Body of pancreas (tissue), 4 donors: Measurements from ENCODE around the gene PEX5. TPM values are rescaled to one million over a fixed set of nuclear protein-coding genes. Genes with fewer than 3 reads are reported as not detected.

ENCODE experiments used
- ATAC-seq: fragments of 150-250 bp; one replicate; pipeline ENCODE4 v1.9.1; 2016
- DNase-seq, 4 donors: peaks; one replicate each; pipeline ENCODE4 v3.0.0-alpha.2; 2019
- H3K27ac ChIP-seq, 4 donors: fragments of 200-600 bp; sonication (generic); 1 replicate in 3 of 4; 2 replicates in 1 of 4; pipeline versions ENCODE4 v1.5.1 to v1.6.1; 2016 to 2019; ENCODE audit warnings: mild to moderate bottlenecking in 1 of 4, mixed read lengths in 1 of 4, moderate library complexity in 1 of 4
- H3K27me3 ChIP-seq, 2 donors: fragments of 200-600 bp; sonication (generic); one replicate each; pipeline ENCODE4 v1.6.0; 2016; ENCODE audit warnings: mild to moderate bottlenecking in 1 of 2
- H3K36me3 ChIP-seq, 2 donors: fragments of 200-600 bp; sonication (generic); replicated peaks in 1 of 2; 2 replicates each; pipeline ENCODE4 v1.5.1; 2016; ENCODE audit warnings: low read depth in 2 of 2; ENCODE audit not compliant: insufficient read depth in 1 of 2
- H3K4me1 ChIP-seq: fragments of 200-600 bp; sonication (generic); one replicate; pipeline ENCODE4 v1.6.0; 2016
- H3K4me3 ChIP-seq, 2 donors: fragments of 200-600 bp; sonication (generic); 1 replicate in 1 of 2; 2 replicates in 1 of 2; pipeline ENCODE4 v1.5.1; 2016 to 2019
- H3K9me3 ChIP-seq, 3 donors: fragments of 200-600 bp; sonication (generic); 1 replicate in 2 of 3; 2 replicates in 1 of 3; pipeline ENCODE4 v1.5.1; 2016
- CTCF ChIP-seq, 7 experiments: fragments of 450-650 bp in 4 of 7; fragments of 200-600 bp in 3 of 7; sonication (generic) in 3 of 7; IDR thresholded peaks; one replicate each; pipeline ENCODE4 v1.5.1; 2016 to 2019; ENCODE audit warnings: antibody characterized with exemption in 7 of 7
- POLR2A ChIP-seq, 3 donors: fragments of 450-650 bp; IDR thresholded peaks; one replicate each; pipeline ENCODE4 v1.6.1; 2016; ENCODE audit warnings: antibody characterized with exemption in 3 of 3, mild to moderate bottlenecking in 2 of 3
- WGBS, 2 donors: methylation state at CpG; one replicate each; pipeline ENCODE4 v1.1.5; 2017; 5-methylcytosine and 5-hydroxymethylcytosine counted together
- intact Hi-C: fragments of 100-400 bp; cut with DNase I; formaldehyde crosslinking; loops from one replicate; pipeline ENCODE4 v1.15.1; 2023
- total RNA-seq, 2 donors: library from RNA; depleted of rRNA; stranded (reverse); fragments of >200 nt; gene quantifications; one replicate each; pipeline ENCODE4 v1.1.0, GENCODE V29; 2016

Gene PEX5
- total RNA-seq, 2 donors from 2014 or later: 33.5 to 67.9 TPM

- 87 to 91% methylated on average over 12 of the region's 12 CpGs for WGBS, 2 donors
- H3K36me3 ChIP-seq: peaks cover 0 to 2% of the 10 kb centered on the region in 2 donors
- no peak for DNase-seq
- ATAC-seq: no peak
- H3K9me3 ChIP-seq: no peaks in the 10 kb centered on the region
- H3K4me3 ChIP-seq: no peak overlapping the region
- H3K27me3 ChIP-seq: no peaks in the 10 kb centered on the region
- TF ChIP-seq CTCF (IDR thresholded peaks at IDR 0.05) (no peak), POLR2A (IDR thresholded peaks at IDR 0.05) (no peak)
- no peak overlapping the region for H3K27ac ChIP-seq
- intact Hi-C loops: no loop called here
- H3K4me1 ChIP-seq: no peaks in the 10 kb centered on the region
Measured at GRCh38 chr12:7150356-7150755, 39.1 kb upstream of the PEX5 start.

GRCh38 chr12:7150841-7151240, 38.6 kb upstream of the PEX5 start:
- Histone ChIP-seq H3K4me3 (no peak overlapping the region), H3K9me3 (no peaks in the 10 kb centered on the region), H3K27me3 (no peaks in the 10 kb centered on the region), H3K27ac (no peak overlapping the region), H3K36me3 (peaks cover 0 to 2% of the 10 kb centered on the region in 2 donors), H3K4me1 (no peaks in the 10 kb centered on the region)
- WGBS, 2 donors: 80 to 88% methylated on average over 3 to 4 of the region's 6 CpGs
- TF ChIP-seq CTCF (IDR thresholded peaks at IDR 0.05): no peak
- no peak for TF ChIP-seq POLR2A (IDR thresholded peaks at IDR 0.05)
- DNase-seq (no peak), ATAC-seq (no peak)
- intact Hi-C loops: no loop called here

GRCh38 chr12:7151532-7151931, 38.0 kb upstream of the PEX5 start:
- no peaks in the 10 kb centered on the region for H3K4me1 ChIP-seq
- H3K27me3 ChIP-seq: no peaks in the 10 kb centered on the region
- H3K4me3 ChIP-seq: no peak overlapping the region
- DNase-seq (no peak), ATAC-seq (no peak)
- intact Hi-C loops: no loop called here
- 92 to 93% methylated on average over 6 of the region's 6 CpGs for WGBS, 2 donors
- TF ChIP-seq POLR2A (IDR thresholded peaks at IDR 0.05): no peak
- no peak for TF ChIP-seq CTCF (IDR thresholded peaks at IDR 0.05)
- no peak overlapping the region for H3K27ac ChIP-seq
- H3K9me3 ChIP-seq: no peaks in the 10 kb centered on the region
- H3K36me3 ChIP-seq: peaks cover 0 to 2% of the 10 kb centered on the region in 2 donors

- 76 to 90% methylated on average over 4 of the region's 4 CpGs for WGBS, 2 donors
- H3K27me3 ChIP-seq: no peaks in the 10 kb centered on the region
- ATAC-seq (no peak), DNase-seq (no peak)
- no peaks in the 10 kb centered on the region for H3K4me1 ChIP-seq
- peaks cover 0 to 2% of the 10 kb centered on the region in 2 donors for H3K36me3 ChIP-seq
- H3K4me3 ChIP-seq: no peak overlapping the region
- TF ChIP-seq CTCF (IDR thresholded peaks at IDR 0.05): no peak
- no peak for TF ChIP-seq POLR2A (IDR thresholded peaks at IDR 0.05)
- H3K27ac ChIP-seq: no peak overlapping the region
- intact Hi-C loops: no loop called here
- no peaks in the 10 kb centered on the region for H3K9me3 ChIP-seq
Measured at GRCh38 chr12:7152818-7153217, 36.7 kb upstream of the PEX5 start.

- no peak for ATAC-seq
Measured at GRCh38 chr12:7154042-7154441, 35.4 kb upstream of the PEX5 start.

More at GRCh38 chr12:7154042-7154441, 35.4 kb upstream of the PEX5 start:
- 86 to 88% methylated on average over 6 of the region's 6 CpGs for WGBS, 2 donors
- intact Hi-C loops: no loop called here
- H3K27me3 ChIP-seq: no peaks in the 10 kb centered on the region
- peaks cover 0 to 2% of the 10 kb centered on the region in 2 donors for H3K36me3 ChIP-seq
- H3K27ac ChIP-seq: no peak overlapping the region
- no peak for TF ChIP-seq CTCF (IDR thresholded peaks at IDR 0.05)
- no peak for TF ChIP-seq POLR2A (IDR thresholded peaks at IDR 0.05)
- H3K4me1 ChIP-seq: no peaks in the 10 kb centered on the region
- no peaks in the 10 kb centered on the region for H3K9me3 ChIP-seq
- DNase-seq: no peak
- no peak overlapping the region for H3K4me3 ChIP-seq
